Spleen (tissue), 11 donors: ENCODE results near the gene ARHGEF18. TPM values are rescaled to one million over a fixed set of nuclear protein-coding genes. Genes with fewer than 3 reads are reported as not detected.
A peak's percentile ranks its signal among the peaks of the same experiment; 100 is the strongest.

Experiments
- DNase-seq: peaks from one replicate; pipeline ENCODE4 v3.0.0-alpha.2; 2020
- H3K27ac ChIP-seq, 8 donors: fragments of 200-600 bp; sonication (generic) in 7 of 8; 1 replicate in 4 of 8; 2 replicates in 4 of 8; pipeline versions ENCODE4 v1.5.0 to v1.8.0; 2016 to 2021; ENCODE audit warnings: inconsistent platforms in 4 of 8, mild to moderate bottlenecking in 4 of 8, moderate library complexity in 1 of 8
- H3K27me3 ChIP-seq, 7 donors: fragments of 200-600 bp; sonication (generic) in 6 of 7; replicated peaks in 1 of 7; 1 replicate in 4 of 7; 2 replicates in 3 of 7; pipeline versions ENCODE4 v1.5.0 to v1.8.0; 2016 to 2021; ENCODE audit warnings: inconsistent platforms in 3 of 7, mild to moderate bottlenecking in 1 of 7
- H3K36me3 ChIP-seq, 6 donors: fragments of 200-600 bp; sonication (generic) in 5 of 6; 1 replicate in 4 of 6; 2 replicates in 2 of 6; pipeline versions ENCODE4 v1.5.0 to v1.8.0; 2016 to 2021; ENCODE audit warnings: inconsistent platforms in 2 of 6
- H3K4me1 ChIP-seq, 6 donors: fragments of 200-600 bp; sonication (generic) in 5 of 6; 1 replicate in 3 of 6; 2 replicates in 3 of 6; pipeline versions ENCODE4 v1.5.0 to v1.8.0; 2016 to 2021; ENCODE audit warnings: inconsistent platforms in 3 of 6
- H3K4me3 ChIP-seq, 8 donors: fragments of 200-600 bp; sonication (generic) in 7 of 8; 1 replicate in 4 of 8; 2 replicates in 4 of 8; pipeline versions ENCODE4 v1.5.0 to v1.8.0; 2016 to 2021; ENCODE audit warnings: inconsistent platforms in 4 of 8, mild to moderate bottlenecking in 4 of 8, moderate library complexity in 2 of 8
- H3K9me3 ChIP-seq, 8 donors: fragments of 200-600 bp; sonication (generic) in 7 of 8; 1 replicate in 4 of 8; 2 replicates in 4 of 8; pipeline versions ENCODE4 v1.5.0 to v1.8.0; 2016 to 2021; ENCODE audit warnings: inconsistent platforms in 4 of 8
- POLR2A ChIP-seq, 3 donors: fragments of 450-650 bp; IDR thresholded peaks; one replicate each; pipeline ENCODE4 v1.5.1; 2017; ENCODE audit warnings: antibody characterized with exemption in 3 of 3, mild to moderate bottlenecking in 1 of 3
- POLR2AphosphoS5 ChIP-seq, 3 donors: sonication (generic); formaldehyde crosslinking; IDR thresholded peaks; one replicate each; pipeline ENCODE4 v1.5.1; 2017; ENCODE audit warnings: antibody characterized with exemption in 3 of 3
- WGBS, 5 donors: extraction: QIAGEN DNeasy Blood & Tissue Kit in 3 of 5; methylation state at CpG; one replicate each; pipeline versions ENCODE4 v1.1.5 to v1.1.7; 2013 to 2018; 5-methylcytosine and 5-hydroxymethylcytosine counted together
- intact Hi-C: fragments of 100-400 bp; cut with DNase I; formaldehyde crosslinking; loops from one replicate; pipeline ENCODE4 v1.15.0; 2023; ENCODE audit warnings: low total_unique reads
- polyA plus RNA-seq, 3 donors: library from polyadenylated mRNA; stranded (reverse); fragments of 200-250 nt; gene quantifications; one replicate each; pipeline ENCODE4 v1.2.1, GENCODE V29; 2013
- total RNA-seq, 7 donors: library from RNA; depleted of rRNA in 3 of 7; stranded (reverse); fragments of >200 nt in 3 of 7; fragmentation: NEBNext Ultra II Directional in 4 of 7; extraction: Animal tissue kit (Norgen Biotek cat#: 25700) in 4 of 7; gene quantifications; one replicate each; pipeline versions ENCODE4 v1.1.0 to v1.2.1, GENCODE V29; 2016 to 2021
- TF ChIP-seq, protein P1 (sequence below), 11 experiments: fragments of 200-600 bp in 7 of 11; fragments of 450-650 bp in 4 of 11; sonication (generic) in 4 of 11; IDR thresholded peaks in 8 of 11; conservative IDR thresholded peaks in 3 of 11; 1 replicate in 7 of 11; 2 replicates in 4 of 11; pipeline versions ENCODE4 v1.4.0 to v1.8.0; 2016 to 2021; ENCODE audit warnings: antibody characterized with exemption in 11 of 11, inconsistent platforms in 4 of 11, mild to moderate bottlenecking in 1 of 11
- donor health status: healthy with polysubstance abuse.
- donor health status: DM: no; HTN: no; CAD: no; lungs with moderate emphysema.
- donor health status: DM: no; HTN: no; CAD: no.
- donor health status: Bipolar disorder and iron deficiency.
- donor health status: healthy.
- donor health status: DM: no; HTN: no; CAD: no.
- donor health status: DM: yes; HTN: yes; CAD: no.

The ARHGEF18 gene
- total and polyA plus RNA-seq, 10 donors = 24.3 to 79.8 (median 67.7) TPM

- peak overlapping the region in 1 of 8 donors; percentile 33 for H3K4me3 ChIP-seq
- peak overlapping the region in 5 of 8 donors; percentile 22 to 70 (median 41) for H3K27ac ChIP-seq
- H3K27me3 ChIP-seq = no peaks in the 10 kb centered on the region
- 83 to 96% (median 89%) methylated on average over 8 of the region's 8 CpGs for WGBS, 5 donors
- no peak for DNase-seq
- intact Hi-C loops = no loop called here
- no peak for TF ChIP-seq POLR2A (IDR thresholded peaks at IDR 0.05)
- TF ChIP-seq, protein P1, sequence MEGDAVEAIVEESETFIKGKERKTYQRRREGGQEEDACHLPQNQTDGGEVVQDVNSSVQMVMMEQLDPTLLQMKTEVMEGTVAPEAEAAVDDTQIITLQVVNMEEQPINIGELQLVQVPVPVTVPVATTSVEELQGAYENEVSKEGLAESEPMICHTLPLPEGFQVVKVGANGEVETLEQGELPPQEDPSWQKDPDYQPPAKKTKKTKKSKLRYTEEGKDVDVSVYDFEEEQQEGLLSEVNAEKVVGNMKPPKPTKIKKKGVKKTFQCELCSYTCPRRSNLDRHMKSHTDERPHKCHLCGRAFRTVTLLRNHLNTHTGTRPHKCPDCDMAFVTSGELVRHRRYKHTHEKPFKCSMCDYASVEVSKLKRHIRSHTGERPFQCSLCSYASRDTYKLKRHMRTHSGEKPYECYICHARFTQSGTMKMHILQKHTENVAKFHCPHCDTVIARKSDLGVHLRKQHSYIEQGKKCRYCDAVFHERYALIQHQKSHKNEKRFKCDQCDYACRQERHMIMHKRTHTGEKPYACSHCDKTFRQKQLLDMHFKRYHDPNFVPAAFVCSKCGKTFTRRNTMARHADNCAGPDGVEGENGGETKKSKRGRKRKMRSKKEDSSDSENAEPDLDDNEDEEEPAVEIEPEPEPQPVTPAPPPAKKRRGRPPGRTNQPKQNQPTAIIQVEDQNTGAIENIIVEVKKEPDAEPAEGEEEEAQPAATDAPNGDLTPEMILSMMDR (IDR thresholded peaks at IDR 0.05 in 8 of 11, conservative IDR thresholded peaks at IDR 0.05 in 3 of 11) = no peak
- TF ChIP-seq POLR2AphosphoS5 (IDR thresholded peaks at IDR 0.05) = no peak
- H3K4me1 ChIP-seq = peaks cover 0 to 47% (median 8%) of the 10 kb centered on the region in 6 donors
- no peaks in the 10 kb centered on the region for H3K9me3 ChIP-seq
- peaks cover 0 to 100% (median 52%) of the 10 kb centered on the region in 6 donors for H3K36me3 ChIP-seq
These were observed 38.0 kb downstream of the ARHGEF18 start for GRCh38 chr19:7386769-7387168.

DNA sequence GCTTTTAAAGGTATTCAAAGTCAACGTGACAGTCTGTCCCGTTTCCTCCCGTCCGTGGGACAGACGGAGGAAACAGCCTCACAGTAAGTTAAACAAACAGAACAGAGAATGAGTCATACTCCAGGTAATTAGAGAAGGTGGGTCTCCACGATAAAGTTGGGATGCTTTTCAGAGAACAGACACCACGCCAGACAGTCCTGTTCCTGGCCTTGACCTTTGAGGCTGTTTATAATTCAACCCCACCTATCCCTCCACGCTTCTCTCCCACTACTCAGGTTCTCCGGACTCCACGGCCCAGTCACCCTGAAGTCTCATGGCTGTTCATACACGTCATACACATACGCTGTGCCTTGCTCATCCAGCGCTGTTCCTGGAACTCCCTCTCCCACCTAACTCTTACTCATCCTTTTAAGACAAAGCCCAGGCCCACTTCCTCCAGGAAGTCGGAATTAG, 42.5 kb downstream of the ARHGEF18 start:
- intact Hi-C loops = no loop called here
- no peak overlapping the region for H3K4me3 ChIP-seq
- peaks cover 0 to 60% (median 31%) of the 10 kb centered on the region in 6 donors for H3K36me3 ChIP-seq
- H3K27ac ChIP-seq = no peak overlapping the region
- H3K27me3 ChIP-seq = no peaks in the 10 kb centered on the region
- H3K9me3 ChIP-seq = no peaks in the 10 kb centered on the region
- DNase-seq = no peak
- TF ChIP-seq POLR2A (IDR thresholded peaks at IDR 0.05) = no peak
- 75 to 89% (median 85%) methylated on average over 14 of the region's 14 CpGs for WGBS, 5 donors
- H3K4me1 ChIP-seq = peaks cover 7 to 47% (median 27%) of the 10 kb centered on the region in 6 donors

GRCh38 chr19:7393459-7393858, 44.7 kb downstream of the ARHGEF18 start:
- TF ChIP-seq POLR2AphosphoS5 (IDR thresholded peaks at IDR 0.05) = peak in 1 of 3 donors; percentile 17
- TF ChIP-seq, protein P1 (IDR thresholded peaks at IDR 0.05 in 8 of 11, conservative IDR thresholded peaks at IDR 0.05 in 3 of 11) = no peak
- Histone ChIP-seq H3K36me3 (peaks cover 0 to 51% (median 18%) of the 10 kb centered on the region in 6 donors), H3K4me1 (peaks cover 18 to 54% (median 43%) of the 10 kb centered on the region in 6 donors), H3K27me3 (no peaks in the 10 kb centered on the region), H3K4me3 (no peak overlapping the region), H3K9me3 (no peaks in the 10 kb centered on the region), H3K27ac (peak overlapping the region in 2 of 8 donors; percentile 90 to 94)
- WGBS, 5 donors = 73 to 80% (median 75%) methylated on average over 2 of the region's 2 CpGs; no CpG with 5 or more reads in 1 of the 5 donors
- intact Hi-C loops = no loop called here
- DNase-seq = no peak

DNA sequence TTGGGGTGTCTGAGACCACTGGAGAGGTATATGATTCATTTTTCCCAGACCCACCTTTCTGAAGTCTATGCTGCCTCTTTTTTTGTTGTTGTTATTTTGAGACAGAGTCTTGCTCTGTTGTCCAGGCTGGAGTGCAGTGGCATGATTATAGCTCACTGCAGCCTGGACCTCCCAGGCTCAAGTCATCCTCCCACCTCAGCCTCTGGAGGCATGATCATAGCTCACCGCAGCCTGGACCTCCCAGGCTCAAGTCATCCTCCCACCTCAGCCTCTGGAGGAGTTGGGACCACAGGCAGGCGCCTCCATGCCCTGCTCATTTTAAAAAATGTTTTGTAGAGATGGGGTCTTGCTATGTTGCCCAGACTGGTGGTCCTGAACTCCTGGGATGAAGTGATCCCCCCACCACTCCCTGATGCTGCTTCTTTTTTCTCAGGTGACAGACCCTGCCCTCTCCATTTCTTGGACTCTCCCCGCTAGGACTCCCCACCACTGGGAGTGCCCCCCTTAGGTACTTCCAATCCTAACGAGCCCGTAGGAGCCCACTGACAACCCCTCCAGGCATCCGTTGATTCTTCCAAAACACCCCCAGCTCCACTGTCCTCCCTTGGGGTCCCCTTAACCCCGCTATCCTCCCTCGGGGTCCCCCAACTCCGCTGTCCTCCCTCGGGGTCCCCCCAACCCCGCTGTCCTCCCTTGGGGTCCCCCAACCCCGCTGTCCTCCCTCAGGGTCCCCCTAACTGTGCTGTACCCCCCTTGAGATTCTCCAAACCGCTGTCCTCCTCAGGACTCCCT, 45.4 kb downstream of the ARHGEF18 start:
- peak overlapping the region in 7 of 8 donors; percentile 51 to 94 (median 88) for H3K27ac ChIP-seq
- peaks cover 0 to 44% (median 14%) of the 10 kb centered on the region in 6 donors for H3K36me3 ChIP-seq
- no peaks in the 10 kb centered on the region for H3K9me3 ChIP-seq
- peak overlapping the region; percentile 71 to 97 (median 89) for H3K4me3 ChIP-seq
- DNase-seq = no peak
- no peaks in the 10 kb centered on the region for H3K27me3 ChIP-seq
- intact Hi-C loops = no loop called here
- 21 to 33% (median 25%) methylated on average over 13 of the region's 13 CpGs for WGBS, 5 donors
- no peak for TF ChIP-seq POLR2AphosphoS5 (IDR thresholded peaks at IDR 0.05)
- TF ChIP-seq, protein P1 (IDR thresholded peaks at IDR 0.05 in 8 of 11, conservative IDR thresholded peaks at IDR 0.05 in 3 of 11) = no peak
- TF ChIP-seq POLR2A (IDR thresholded peaks at IDR 0.05) = no peak
- peaks cover 25 to 61% (median 50%) of the 10 kb centered on the region in 6 donors for H3K4me1 ChIP-seq
